HG03108 (cell line): ENCODE results near the gene KAZN.

Experiments used
- ATAC-seq: cut with Tn5 transposase; IDR thresholded peaks from one replicate; pipeline ENCODE4 v1.9.1; 2021; ENCODE audit warnings: moderate library complexity; ENCODE audit not compliant: unreplicated experiment

Gene KAZN

GRCh38 chr1:15014516-15014915, 416.0 kb downstream of the KAZN start:
- ATAC-seq = no peak

- no peak for ATAC-seq
These were observed 417.5 kb downstream of the KAZN start for GRCh38 chr1:15016001-15016400.

- no peak for ATAC-seq
These were observed 418.0 kb downstream of the KAZN start for GRCh38 chr1:15016526-15016925.

GRCh38 chr1:15017120-15017519, 418.6 kb downstream of the KAZN start:
- ATAC-seq = no peak

- no peak for ATAC-seq
These were observed 420.3 kb downstream of the KAZN start for GRCh38 chr1:15018767-15019166.

GRCh38 chr1:15020943-15021745, 422.7 kb downstream of the KAZN start:
- ATAC-seq = no peak

- no peak for ATAC-seq
These were observed 423.6 kb downstream of the KAZN start for GRCh38 chr1:15022048-15022447.

- no peak for ATAC-seq
These were observed 424.7 kb downstream of the KAZN start for GRCh38 chr1:15023205-15023604.

GRCh38 chr1:15023976-15024375, 425.5 kb downstream of the KAZN start:
- ATAC-seq = no peak

- ATAC-seq = no peak
These were observed 427.6 kb downstream of the KAZN start for GRCh38 chr1:15026117-15026489.

- ATAC-seq = no peak
These were observed 429.1 kb downstream of the KAZN start for GRCh38 chr1:15027515-15027986.

- ATAC-seq = no peak
These were observed 429.6 kb downstream of the KAZN start for GRCh38 chr1:15028102-15028501.

- no peak for ATAC-seq
These were observed 430.1 kb downstream of the KAZN start for GRCh38 chr1:15028616-15029015.

- ATAC-seq = no peak
These were observed 430.6 kb downstream of the KAZN start for GRCh38 chr1:15029036-15029435.

- no peak for ATAC-seq
These were observed 431.3 kb downstream of the KAZN start for GRCh38 chr1:15029786-15030185.

- ATAC-seq = no peak
These were observed 432.9 kb downstream of the KAZN start for GRCh38 chr1:15031251-15031933.

- no peak for ATAC-seq
These were observed 434.8 kb downstream of the KAZN start for GRCh38 chr1:15033264-15033663.

- no peak for ATAC-seq
These were observed 436.2 kb downstream of the KAZN start for GRCh38 chr1:15034656-15035055.

- no peak for ATAC-seq
These were observed 436.8 kb downstream of the KAZN start for GRCh38 chr1:15035236-15035635.

GRCh38 chr1:15036101-15036500, 437.6 kb downstream of the KAZN start:
- no peak for ATAC-seq

GRCh38 chr1:15038232-15039016, 439.9 kb downstream of the KAZN start:
- no peak for ATAC-seq
